ENCODE results near the gene CXCL12. TPM values are rescaled to one million over a fixed set of nuclear protein-coding genes. Genes with fewer than 3 reads are reported as not detected.

CXCL12 gene
- total RNA-seq, 1 experiment from 2014 or later = 0.47 TPM

- TF ChIP-seq REST (IDR thresholded peaks at IDR 0.05; ENCODE audit: low read depth) (no peak), CEBPB (IDR thresholded peaks at IDR 0.05; ENCODE audit: low read depth) (no peak), EGR1 (IDR thresholded peaks at IDR 0.05; ENCODE audit: low read depth) (no peak), SP1 (IDR thresholded peaks at IDR 0.05; ENCODE audit: low read depth) (no peak), FOSL1 (IDR thresholded peaks at IDR 0.05; ENCODE audit: low read depth) (no peak), EZH2 (IDR thresholded peaks at IDR 0.05) (no peak), ELF1 (IDR thresholded peaks at IDR 0.05; ENCODE audit: borderline replicate concordance, low read depth) (no peak)
Measured at GRCh38 chr10:44426247-44427034, 41.5 kb upstream of the CXCL12 start (continued).

- Histone ChIP-seq H3K4me3 (replicated peaks in 1 of 2; ENCODE audit: low read depth in 1 of 2, low read length in 2 of 2) (no peak overlapping the region), H3K36me3 (ENCODE audit: control insufficient read depth in 1 of 2, insufficient read depth in 2 of 2, low read length in 2 of 2) (no peaks in the 10 kb centered on the region), H3K4me2 (ENCODE audit: low read length) (no peak overlapping the region), H3K79me2 (ENCODE audit: insufficient read depth, low read length) (no peaks in the 10 kb centered on the region), H3K9me3 (ENCODE audit: control insufficient read depth in 1 of 2, insufficient read depth in 1 of 2, low read depth in 1 of 2, low read length in 2 of 2) (no peaks in the 10 kb centered on the region), H3K27me3 (ENCODE audit: insufficient read depth, low read length) (peaks cover 5% of the 10 kb centered on the region; the same call in 1 of the 2 replicates), H4K20me1 (ENCODE audit: insufficient read depth) (no peaks in the 10 kb centered on the region), H3K4me1 (ENCODE audit: control insufficient read depth in 1 of 2, insufficient read depth in 2 of 2, low read length in 2 of 2) (no peaks in the 10 kb centered on the region), H3K9me2 (ENCODE audit: insufficient read depth) (no peaks in the 10 kb centered on the region), H2AFZ (ENCODE audit: low read depth, low read length, poor library complexity, severe bottlenecking) (no peak overlapping the region), H3K27ac (ENCODE audit: low read depth, low read length) (no peak overlapping the region), H3K9ac (ENCODE audit: low read length) (no peak overlapping the region)
- ChIA-PET POLR2A (no interaction called here), RAD21 (ENCODE audit: low non-redundant PET in 1 of 2, low total read pairs in 2 of 2, uncharacterized antibody in 2 of 2, unreplicated experiment in 2 of 2) (no interaction called here), CTCF (no interaction called here)
- BruUV-seq (replicated peaks) = no TSS peak
- intact Hi-C loops (cut with micrococcal nuclease) = no loop called here
- ATAC-seq (no peak), DNase-seq (ENCODE audit: low read depth, low spot score) (no peak)
- TF ChIP-seq CEBPB (IDR thresholded peaks at IDR 0.05; ENCODE audit: low read depth) = no peak
- no peak for TF ChIP-seq ZBTB33 (IDR thresholded peaks at IDR 0.05; ENCODE audit: extremely low read depth, insufficient replicate concordance, low read length)
- TF ChIP-seq MAX (IDR thresholded peaks at IDR 0.05) = no peak
- TF ChIP-seq ATF3 (IDR thresholded peaks at IDR 0.05) = no peak
- no peak for TF ChIP-seq RAD21 (IDR thresholded peaks at IDR 0.05; ENCODE audit: low read depth)
- no peak for TF ChIP-seq SP1 (IDR thresholded peaks at IDR 0.05; ENCODE audit: low read depth)
- no peak for TF ChIP-seq YY1 (IDR thresholded peaks at IDR 0.05; ENCODE audit: extremely low read depth, insufficient replicate concordance, low read depth, low read length)
- TF ChIP-seq CTCF (IDR thresholded peaks at IDR 0.05 in 2 of 3, conservative IDR thresholded peaks at IDR 0.05 in 1 of 3; ENCODE audit: borderline replicate concordance in 1 of 3, insufficient read depth in 1 of 3, low read depth in 2 of 3, low read length in 2 of 3) = no peak
- TF ChIP-seq JUND (IDR thresholded peaks at IDR 0.05) = no peak
- TF ChIP-seq POLR2AphosphoS5 (IDR thresholded peaks at IDR 0.05; ENCODE audit: low read depth, low read length) = no peak
- no peak for TF ChIP-seq SRF (IDR thresholded peaks at IDR 0.05; ENCODE audit: low read depth)
- no peak for TF ChIP-seq TCF7L2 (IDR thresholded peaks at IDR 0.05; ENCODE audit: borderline replicate concordance, extremely low read depth, insufficient read depth, insufficient read length)
Measured at GRCh38 chr10:44425466-44425865, 40.6 kb upstream of the CXCL12 start.
